ENCODE data around the gene APBB2.

Gene APBB2

DNA sequence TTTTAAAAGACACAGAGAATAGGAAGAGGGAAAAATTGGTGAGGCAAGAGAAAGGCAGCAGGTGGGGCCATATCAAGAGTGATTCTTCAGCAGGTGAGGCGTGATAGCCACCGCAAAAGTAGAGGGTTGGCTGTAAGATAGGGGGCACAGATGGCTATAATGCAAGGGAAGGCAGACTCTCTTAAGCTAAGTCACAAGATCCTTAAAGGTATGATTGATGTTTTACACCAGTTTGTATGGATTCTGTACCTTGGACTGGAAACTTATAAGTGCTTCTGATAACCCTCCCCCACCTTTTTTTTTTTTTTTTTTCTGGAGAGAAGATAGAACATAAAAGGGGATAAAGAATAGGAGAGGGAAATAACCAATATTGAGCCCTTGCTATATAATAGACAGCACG is 424.6 kb downstream of the APBB2 start:
- DNase-seq = no peak

- no peak for DNase-seq
Observed at GRCh38 chr4:40789031-40789430, 425.3 kb downstream of the APBB2 start.

GRCh38 chr4:40788331-40788730 is 426.0 kb downstream of the APBB2 start:
- DNase-seq = no peak

DNA sequence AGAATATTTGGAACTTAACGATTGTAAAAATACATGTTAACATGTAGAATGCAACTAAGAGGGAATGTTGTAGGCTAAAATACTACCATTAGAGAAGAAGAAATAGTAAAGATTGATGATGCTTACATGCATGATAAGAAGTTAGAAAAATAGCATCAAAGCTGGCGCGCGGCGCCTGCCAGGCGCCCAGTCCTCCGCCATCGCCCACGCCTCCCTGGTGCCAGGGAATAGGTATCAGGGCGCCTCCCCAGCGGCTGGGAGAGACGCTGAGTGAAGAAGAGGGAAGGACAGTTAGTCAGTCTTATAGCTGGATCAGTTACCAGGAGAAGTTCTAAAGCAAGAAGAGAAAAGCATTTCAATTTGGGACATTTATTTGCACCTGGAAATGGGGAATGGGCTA is 428.6 kb downstream of the APBB2 start:
- DNase-seq = no peak

DNA sequence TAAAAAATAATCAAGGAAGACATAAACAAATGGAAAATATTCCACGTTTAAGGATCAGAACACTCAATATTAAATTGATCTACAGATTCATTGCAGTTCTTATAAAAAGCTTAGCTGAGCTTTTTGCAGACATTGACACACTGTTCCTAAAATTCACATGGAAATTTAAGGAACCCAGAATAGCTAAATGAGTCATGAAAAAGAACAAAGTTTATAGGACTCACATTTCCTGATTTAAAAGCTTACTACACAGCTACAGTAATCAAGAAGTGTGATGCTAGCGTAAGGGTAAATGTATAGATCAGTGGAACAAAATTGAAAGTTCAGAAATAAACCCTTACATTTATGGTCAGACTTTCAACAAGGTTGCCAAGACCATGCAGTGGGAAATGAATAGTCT is 431.5 kb downstream of the APBB2 start:
- DNase-seq = no peak

GRCh38 chr4:40778090-40778489 is 436.3 kb downstream of the APBB2 start:
- no peak for DNase-seq

GRCh38 chr4:40769266-40769665 is 445.1 kb downstream of the APBB2 start:
- DNase-seq = no peak

DNA sequence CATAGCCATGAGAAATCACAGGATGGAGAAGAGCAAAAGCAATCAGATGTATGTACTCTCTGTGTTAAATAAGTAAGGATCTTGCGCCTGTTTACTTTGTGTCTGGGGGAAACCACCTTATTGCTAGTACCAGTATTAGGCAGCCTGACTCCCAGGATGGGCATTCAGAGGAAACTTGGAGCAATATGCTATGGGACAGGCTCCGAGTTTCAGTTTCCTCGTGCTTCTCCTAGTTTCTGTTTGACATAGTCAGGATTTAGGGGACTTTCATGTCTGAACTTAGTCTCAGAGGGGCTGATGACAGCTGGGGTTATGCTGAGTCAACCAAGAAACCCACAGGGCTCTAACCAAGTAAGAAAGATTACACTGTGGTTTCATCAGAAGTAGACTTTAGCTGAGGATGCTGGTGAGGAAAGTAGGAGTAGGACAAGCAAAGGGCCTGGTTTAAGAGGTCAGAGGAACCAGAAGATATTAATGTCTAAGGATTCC is 451.1 kb downstream of the APBB2 start:
- DNase-seq = no peak

All from NCI-H774 (cell line).